Body of pancreas (tissue), 4 donors: ENCODE data around the gene WNT5B.

Experiments
- POLR2A ChIP-seq, 3 donors: fragments of 450-650 bp; IDR thresholded peaks; one replicate each; pipeline ENCODE4 v1.6.1; 2016; ENCODE audit warnings: antibody characterized with exemption in 3 of 3, mild to moderate bottlenecking in 2 of 3
- TF ChIP-seq, protein P1 (sequence below), 7 experiments: fragments of 450-650 bp in 4 of 7; fragments of 200-600 bp in 3 of 7; sonication (generic) in 3 of 7; IDR thresholded peaks; one replicate each; pipeline ENCODE4 v1.5.1; 2016 to 2019; ENCODE audit warnings: antibody characterized with exemption in 7 of 7

GRCh38 chr12:1607940-1608712 is 20.9 kb upstream of the WNT5B start:
- TF ChIP-seq POLR2A (IDR thresholded peaks at IDR 0.05) = no peak
- TF ChIP-seq, protein P1, sequence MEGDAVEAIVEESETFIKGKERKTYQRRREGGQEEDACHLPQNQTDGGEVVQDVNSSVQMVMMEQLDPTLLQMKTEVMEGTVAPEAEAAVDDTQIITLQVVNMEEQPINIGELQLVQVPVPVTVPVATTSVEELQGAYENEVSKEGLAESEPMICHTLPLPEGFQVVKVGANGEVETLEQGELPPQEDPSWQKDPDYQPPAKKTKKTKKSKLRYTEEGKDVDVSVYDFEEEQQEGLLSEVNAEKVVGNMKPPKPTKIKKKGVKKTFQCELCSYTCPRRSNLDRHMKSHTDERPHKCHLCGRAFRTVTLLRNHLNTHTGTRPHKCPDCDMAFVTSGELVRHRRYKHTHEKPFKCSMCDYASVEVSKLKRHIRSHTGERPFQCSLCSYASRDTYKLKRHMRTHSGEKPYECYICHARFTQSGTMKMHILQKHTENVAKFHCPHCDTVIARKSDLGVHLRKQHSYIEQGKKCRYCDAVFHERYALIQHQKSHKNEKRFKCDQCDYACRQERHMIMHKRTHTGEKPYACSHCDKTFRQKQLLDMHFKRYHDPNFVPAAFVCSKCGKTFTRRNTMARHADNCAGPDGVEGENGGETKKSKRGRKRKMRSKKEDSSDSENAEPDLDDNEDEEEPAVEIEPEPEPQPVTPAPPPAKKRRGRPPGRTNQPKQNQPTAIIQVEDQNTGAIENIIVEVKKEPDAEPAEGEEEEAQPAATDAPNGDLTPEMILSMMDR (IDR thresholded peaks at IDR 0.05) = no peak
